K562 (cell line): ENCODE data around the gene UNC119. TPM values are rescaled to one million over a fixed set of nuclear protein-coding genes. Genes with fewer than 3 reads are reported as not detected.

Source experiments
- CBX8 ChIP-seq: fragments of 200-600 bp; sonication (generic); IDR thresholded peaks from 2 replicates; pipeline ENCODE4 v1.6.1; 2012; ENCODE audit warnings: borderline replicate concordance, mixed run types, low read depth, mild to moderate bottlenecking, moderate library complexity, mixed read lengths, low read length, control low read depth, inconsistent platforms; ENCODE audit not compliant: poor library complexity, severe bottlenecking; ENCODE audit errors: extremely low read depth
- CTBP1 ChIP-seq: fragments of 450-650 bp; IDR thresholded peaks from 2 replicates; pipeline ENCODE4 v1.6.1; 2016; ENCODE audit warnings: borderline replicate concordance
- EP300 ChIP-seq: IDR thresholded peaks from 2 replicates; pipeline ENCODE4 v1.6.1; 2012; ENCODE audit warnings: low read length, improper control_type of control experiment
- JUND ChIP-seq, 2 experiments: IDR thresholded peaks; 2 replicates in 1 of 2; 3 replicates in 1 of 2; pipeline ENCODE4 v1.6.1; 2011; ENCODE audit warnings: borderline replicate concordance in 2 of 2, low read depth in 2 of 2, low read length in 2 of 2, improper control_type of control experiment in 1 of 2, missing biosample characterization in 1 of 2, missing genetic modification characterization in 1 of 2, missing genetic modification reagents in 1 of 2
- MAZ ChIP-seq, 2 experiments: fragments of 450-650 bp in 1 of 2; sonication (generic) in 1 of 2; formaldehyde crosslinking; IDR thresholded peaks in 1 of 2; conservative IDR thresholded peaks in 1 of 2; 2 replicates each; pipeline versions ENCODE4 v1.4.0 to v1.5.0; 2020; ENCODE audit warnings: mild to moderate bottlenecking in 1 of 2, missing genetic modification reagents in 1 of 2
- NFRKB ChIP-seq: fragments of 450-650 bp; IDR thresholded peaks from 2 replicates; pipeline ENCODE4 v1.6.1; 2016; ENCODE audit warnings: low read depth
- OTX1 ChIP-seq: fragments of 450-650 bp; formaldehyde crosslinking; IDR thresholded peaks from 2 replicates; pipeline ENCODE4 v1.4.0; 2022; ENCODE audit warnings: mild to moderate bottlenecking
- PTTG1 ChIP-seq: fragments of 450-650 bp; IDR thresholded peaks from 2 replicates; pipeline ENCODE4 v1.6.1; 2016; ENCODE audit warnings: low read depth, mild to moderate bottlenecking, missing genetic modification characterization, missing compliant biosample characterization
- RAD51 ChIP-seq: fragments of 450-650 bp; IDR thresholded peaks from 2 replicates; pipeline ENCODE4 v1.7.1; 2016; ENCODE audit warnings: low read depth, mild to moderate bottlenecking, borderline replicate concordance
- SRF ChIP-seq, 2 experiments: fragments of 250-450, 450-650 bp in 1 of 2; sonication (Bioruptor Pico) in 1 of 2; sonication (generic) in 1 of 2; formaldehyde crosslinking; IDR thresholded peaks; 2 replicates each; pipeline versions ENCODE4 v1.5.0 to v1.5.1; 2020 to 2022; ENCODE audit warnings: mild to moderate bottlenecking in 1 of 2, missing genetic modification reagents in 1 of 2
- TARDBP ChIP-seq: fragments of 450-650 bp; IDR thresholded peaks from 2 replicates; pipeline ENCODE4 v1.6.1; 2016
- ZNF586 ChIP-seq: fragments of 450-650 bp; formaldehyde crosslinking; conservative IDR thresholded peaks from 2 replicates; pipeline ENCODE4 v1.4.0; 2020; ENCODE audit warnings: mild to moderate bottlenecking, moderate library complexity
- ZNF76 ChIP-seq: fragments of 250-450 bp; sonication (Bioruptor Pico); IDR thresholded peaks from 2 replicates; pipeline ENCODE4 v1.4.0; 2020; ENCODE audit warnings: mild to moderate bottlenecking, moderate library complexity, borderline replicate concordance
- polyA plus RNA-seq, 8 experiments: library from polyadenylated mRNA; depleted of rRNA in 4 of 8; stranded (reverse) in 5 of 8; unstranded in 3 of 8; fragments of >200 nt; fragmentation: Nextera tagmentation in 2 of 8; fragmentation: Illumina TruSeq in 1 of 8; extraction: Ambion mirVana in 2 of 8; extraction: Trizol in 1 of 8; gene quantifications; 2 replicates each; pipeline versions ENCODE4 v1.2.1 to v1.2.3, GENCODE V29; 2011 to 2014; ENCODE audit warnings: inconsistent platforms in 1 of 8, missing spikeins in 1 of 8
- total RNA-seq, 7 experiments: library from RNA; depleted of rRNA in 6 of 7; stranded (reverse); fragments of >200 nt in 6 of 7; fragmentation: Illumina TruSeq in 2 of 7; extraction: Trizol in 2 of 7; gene quantifications; 2 replicates each; pipeline versions ENCODE4 v1.2.1 to v1.2.3, GENCODE V29; 2011 to 2021; ENCODE audit warnings: low replicate concordance in 1 of 7
- TF ChIP-seq, protein P1 (sequence below): fragments of 450-650 bp; IDR thresholded peaks from 2 replicates; pipeline ENCODE4 v1.6.1; 2018; ENCODE audit warnings: mild to moderate bottlenecking, low read depth; ENCODE audit not compliant: partially characterized antibody
- TF ChIP-seq, protein P2 (sequence below): fragments of 250-450 bp; sonication (Bioruptor Pico); IDR thresholded peaks from 2 replicates; pipeline ENCODE4 v1.5.0; 2022; ENCODE audit warnings: mild to moderate bottlenecking
- TF ChIP-seq, protein P3 (sequence below): fragments of 150-350 bp; conservative IDR thresholded peaks from 2 replicates; pipeline ENCODE4 v1.6.1; 2014; ENCODE audit warnings: low read length
- TF ChIP-seq, protein P4 (sequence below): fragments of 250-450 bp; sonication (Bioruptor Pico); IDR thresholded peaks from 2 replicates; pipeline ENCODE4 v1.4.0; 2020
- TF ChIP-seq, protein P5 (sequence below): sonication (generic); formaldehyde crosslinking; IDR thresholded peaks from 2 replicates; pipeline ENCODE4 v1.8.1; 2022; ENCODE audit warnings: missing genetic modification reagents

UNC119 gene
- total and polyA plus RNA-seq, 9 of the 15 experiments (the other 6 are each of a cell fraction or from before 2014, with no cell fraction given), result 0.37 to 47.7 (median 16.3) TPM

DNA sequence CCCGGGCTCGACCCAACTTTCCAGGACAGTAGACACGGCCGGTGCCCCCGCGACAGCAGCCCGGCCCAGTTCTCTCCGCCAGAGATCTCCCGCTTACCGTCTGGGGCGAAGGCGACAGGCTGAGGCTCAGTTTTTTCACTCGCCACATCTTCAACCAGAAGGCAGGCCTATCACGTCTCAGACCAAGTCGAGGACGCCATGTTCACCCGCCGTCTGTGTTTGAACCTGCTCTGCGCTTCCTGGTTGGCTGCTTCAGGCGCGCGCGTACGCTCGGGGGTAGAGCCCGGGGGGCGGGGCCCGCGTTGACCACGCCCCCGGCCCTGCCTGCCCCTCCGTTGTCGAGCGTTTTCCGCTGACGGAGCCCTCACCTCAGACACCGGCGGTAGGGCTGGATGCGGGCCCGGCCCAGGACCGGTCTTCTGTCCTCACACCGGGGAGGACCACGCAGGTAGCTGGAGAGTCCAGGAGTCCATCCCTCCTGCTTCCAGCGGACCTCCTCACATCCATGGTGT lies 46.4 kb upstream of the UNC119 start, which contains the start of gene SPAG5 (continued):
- TF ChIP-seq JUND (IDR thresholded peaks at IDR 0.05; ENCODE audit: borderline replicate concordance, low read depth, low read length) (peak; percentile 62), JUND (tag; IDR thresholded peaks at IDR 0.05; ENCODE audit: borderline replicate concordance, low read depth, low read length) (no peak; the same call in 2 of the 3 replicates), CBX8 (no peak), PTTG1 (no peak), EP300 (no peak), OTX1 (CRISPR knock-in tag) (no peak), NFRKB (peak; percentile 92; the same call in 1 of the 2 replicates), ZNF586 (CRISPR knock-in tag) (no peak), MAZ (CRISPR knock-in tag; conservative IDR thresholded peaks at IDR 0.05 in 1 of 2, IDR thresholded peaks at IDR 0.05 in 1 of 2) (peak; percentile 75 to 90), SRF (CRISPR knock-in tag; IDR thresholded peaks at IDR 0.05) (peak; percentile 8 to 62; a peak in 1 of 4 replicates), TARDBP (peak; percentile 85), ZNF76 (no peak), CTBP1 (peak; percentile 76; the same call in 1 of the 2 replicates), RAD51 (0 out of 2 replicates have a peak, but pooled peaks have one; percentile 5)
- TF ChIP-seq, protein P1, sequence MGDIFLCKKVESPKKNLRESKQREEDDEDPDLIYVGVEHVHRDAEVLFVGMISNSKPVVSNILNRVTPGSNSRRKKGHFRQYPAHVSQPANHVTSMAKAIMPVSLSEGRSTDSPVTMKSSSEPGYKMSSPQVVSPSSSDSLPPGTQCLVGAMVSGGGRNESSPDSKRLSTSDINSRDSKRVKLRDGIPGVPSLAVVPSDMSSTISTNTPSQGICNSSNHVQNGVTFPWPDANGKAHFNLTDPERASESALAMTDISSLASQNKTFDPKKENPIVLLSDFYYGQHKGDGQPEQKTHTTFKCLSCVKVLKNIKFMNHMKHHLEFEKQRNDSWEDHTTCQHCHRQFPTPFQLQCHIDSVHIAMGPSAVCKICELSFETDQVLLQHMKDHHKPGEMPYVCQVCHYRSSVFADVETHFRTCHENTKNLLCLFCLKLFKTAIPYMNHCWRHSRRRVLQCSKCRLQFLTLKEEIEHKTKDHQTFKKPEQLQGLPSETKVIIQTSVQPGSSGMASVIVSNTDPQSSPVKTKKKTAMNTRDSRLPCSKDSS, result no peak
- TF ChIP-seq, protein P2, sequence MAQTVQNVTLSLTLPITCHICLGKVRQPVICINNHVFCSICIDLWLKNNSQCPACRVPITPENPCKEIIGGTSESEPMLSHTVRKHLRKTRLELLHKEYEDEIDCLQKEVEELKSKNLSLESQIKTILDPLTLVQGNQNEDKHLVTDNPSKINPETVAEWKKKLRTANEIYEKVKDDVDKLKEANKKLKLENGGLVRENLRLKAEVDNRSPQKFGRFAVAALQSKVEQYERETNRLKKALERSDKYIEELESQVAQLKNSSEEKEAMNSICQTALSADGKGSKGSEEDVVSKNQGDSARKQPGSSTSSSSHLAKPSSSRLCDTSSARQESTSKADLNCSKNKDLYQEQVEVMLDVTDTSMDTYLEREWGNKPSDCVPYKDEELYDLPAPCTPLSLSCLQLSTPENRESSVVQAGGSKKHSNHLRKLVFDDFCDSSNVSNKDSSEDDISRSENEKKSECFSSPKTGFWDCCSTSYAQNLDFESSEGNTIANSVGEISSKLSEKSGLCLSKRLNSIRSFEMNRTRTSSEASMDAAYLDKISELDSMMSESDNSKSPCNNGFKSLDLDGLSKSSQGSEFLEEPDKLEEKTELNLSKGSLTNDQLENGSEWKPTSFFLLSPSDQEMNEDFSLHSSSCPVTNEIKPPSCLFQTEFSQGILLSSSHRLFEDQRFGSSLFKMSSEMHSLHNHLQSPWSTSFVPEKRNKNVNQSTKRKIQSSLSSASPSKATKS (CRISPR knock-in tag), result no peak
- TF ChIP-seq, protein P3, sequence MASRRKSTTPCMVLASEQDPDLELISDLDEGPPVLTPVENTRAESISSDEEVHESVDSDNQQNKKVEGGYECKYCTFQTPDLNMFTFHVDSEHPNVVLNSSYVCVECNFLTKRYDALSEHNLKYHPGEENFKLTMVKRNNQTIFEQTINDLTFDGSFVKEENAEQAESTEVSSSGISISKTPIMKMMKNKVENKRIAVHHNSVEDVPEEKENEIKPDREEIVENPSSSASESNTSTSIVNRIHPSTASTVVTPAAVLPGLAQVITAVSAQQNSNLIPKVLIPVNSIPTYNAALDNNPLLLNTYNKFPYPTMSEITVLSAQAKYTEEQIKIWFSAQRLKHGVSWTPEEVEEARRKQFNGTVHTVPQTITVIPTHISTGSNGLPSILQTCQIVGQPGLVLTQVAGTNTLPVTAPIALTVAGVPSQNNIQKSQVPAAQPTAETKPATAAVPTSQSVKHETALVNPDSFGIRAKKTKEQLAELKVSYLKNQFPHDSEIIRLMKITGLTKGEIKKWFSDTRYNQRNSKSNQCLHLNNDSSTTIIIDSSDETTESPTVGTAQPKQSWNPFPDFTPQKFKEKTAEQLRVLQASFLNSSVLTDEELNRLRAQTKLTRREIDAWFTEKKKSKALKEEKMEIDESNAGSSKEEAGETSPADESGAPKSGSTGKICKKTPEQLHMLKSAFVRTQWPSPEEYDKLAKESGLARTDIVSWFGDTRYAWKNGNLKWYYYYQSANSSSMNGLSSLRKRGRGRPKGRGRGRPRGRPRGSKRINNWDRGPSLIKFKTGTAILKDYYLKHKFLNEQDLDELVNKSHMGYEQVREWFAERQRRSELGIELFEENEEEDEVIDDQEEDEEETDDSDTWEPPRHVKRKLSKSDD, result 0 out of 2 replicates have a peak, but pooled peaks have one; percentile 22
- TF ChIP-seq, protein P4, sequence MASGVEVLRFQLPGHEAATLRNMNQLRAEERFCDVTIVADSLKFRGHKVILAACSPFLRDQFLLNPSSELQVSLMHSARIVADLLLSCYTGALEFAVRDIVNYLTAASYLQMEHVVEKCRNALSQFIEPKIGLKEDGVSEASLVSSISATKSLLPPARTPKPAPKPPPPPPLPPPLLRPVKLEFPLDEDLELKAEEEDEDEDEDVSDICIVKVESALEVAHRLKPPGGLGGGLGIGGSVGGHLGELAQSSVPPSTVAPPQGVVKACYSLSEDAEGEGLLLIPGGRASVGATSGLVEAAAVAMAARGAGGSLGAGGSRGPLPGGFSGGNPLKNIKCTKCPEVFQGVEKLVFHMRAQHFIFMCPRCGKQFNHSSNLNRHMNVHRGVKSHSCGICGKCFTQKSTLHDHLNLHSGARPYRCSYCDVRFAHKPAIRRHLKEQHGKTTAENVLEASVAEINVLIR (CRISPR knock-in tag), result no peak
- TF ChIP-seq, protein P5, sequence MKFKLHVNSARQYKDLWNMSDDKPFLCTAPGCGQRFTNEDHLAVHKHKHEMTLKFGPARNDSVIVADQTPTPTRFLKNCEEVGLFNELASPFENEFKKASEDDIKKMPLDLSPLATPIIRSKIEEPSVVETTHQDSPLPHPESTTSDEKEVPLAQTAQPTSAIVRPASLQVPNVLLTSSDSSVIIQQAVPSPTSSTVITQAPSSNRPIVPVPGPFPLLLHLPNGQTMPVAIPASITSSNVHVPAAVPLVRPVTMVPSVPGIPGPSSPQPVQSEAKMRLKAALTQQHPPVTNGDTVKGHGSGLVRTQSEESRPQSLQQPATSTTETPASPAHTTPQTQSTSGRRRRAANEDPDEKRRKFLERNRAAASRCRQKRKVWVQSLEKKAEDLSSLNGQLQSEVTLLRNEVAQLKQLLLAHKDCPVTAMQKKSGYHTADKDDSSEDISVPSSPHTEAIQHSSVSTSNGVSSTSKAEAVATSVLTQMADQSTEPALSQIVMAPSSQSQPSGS, result no peak
